Hepatocyte (in vitro differentiated cells): ENCODE results near the gene CRTAC1. TPM values are rescaled to one million over a fixed set of nuclear protein-coding genes. Genes with fewer than 3 reads are reported as not detected.

ENCODE experiments used
- DNase-seq: peaks from one replicate; pipeline ENCODE4 v3.0.0-alpha.2; 2016; ENCODE audit warnings: low spot score
- H2AFZ ChIP-seq: fragments of 200-600 bp; sonication (generic); 2 replicates; pipeline ENCODE4 v1.6.0; 2016; ENCODE audit warnings: antibody characterized with exemption, mild to moderate bottlenecking
- H3K27ac ChIP-seq: fragments of 200-600 bp; sonication (generic); 2 replicates; pipeline ENCODE4 v1.5.1; 2016; ENCODE audit warnings: mild to moderate bottlenecking
- H3K27me3 ChIP-seq: fragments of 200-600 bp; sonication (generic); 2 replicates; pipeline ENCODE4 v1.6.1; 2016
- H3K36me3 ChIP-seq: fragments of 200-600 bp; sonication (generic); replicated peaks from 2 replicates; pipeline ENCODE4 v1.5.1; 2016; ENCODE audit warnings: low read depth; ENCODE audit not compliant: insufficient read depth
- H3K4me1 ChIP-seq: fragments of 200-600 bp; sonication (generic); 2 replicates; pipeline ENCODE4 v1.5.1; 2016; ENCODE audit warnings: mild to moderate bottlenecking, moderate library complexity; ENCODE audit not compliant: insufficient read depth
- H3K4me2 ChIP-seq: fragments of 200-600 bp; sonication (generic); 2 replicates; pipeline ENCODE4 v1.6.0; 2016
- H3K4me3 ChIP-seq: fragments of 200-600 bp; sonication (generic); 2 replicates; pipeline ENCODE4 v1.5.1; 2016; ENCODE audit warnings: mild to moderate bottlenecking
- H3K79me2 ChIP-seq: fragments of 200-600 bp; sonication (generic); 2 replicates; pipeline ENCODE4 v1.6.0; 2017; ENCODE audit warnings: mild to moderate bottlenecking
- H3K9me2 ChIP-seq: fragments of 200-600 bp; sonication (generic); replicated peaks from 2 replicates; pipeline ENCODE4 v1.6.0; 2017; ENCODE audit warnings: mild to moderate bottlenecking; ENCODE audit not compliant: insufficient read depth
- H3K9me3 ChIP-seq: fragments of 200-600 bp; sonication (generic); 2 replicates; pipeline ENCODE4 v1.5.1; 2016; ENCODE audit warnings: low read depth, mild to moderate bottlenecking
- H4K20me1 ChIP-seq: fragments of 200-600 bp; sonication (generic); 2 replicates; pipeline ENCODE4 v1.6.0; 2016; ENCODE audit warnings: mild to moderate bottlenecking; ENCODE audit not compliant: insufficient read depth, poor library complexity, severe bottlenecking
- CTCF ChIP-seq: fragments of 200-600 bp; sonication (generic); IDR thresholded peaks from 2 replicates; pipeline ENCODE4 v1.5.1; 2016; ENCODE audit warnings: antibody characterized with exemption, mild to moderate bottlenecking; ENCODE audit not compliant: poor library complexity
- EZH2 ChIP-seq: fragments of 200-600 bp; sonication (generic); IDR thresholded peaks from 2 replicates; pipeline ENCODE4 v1.6.1; 2016; ENCODE audit warnings: antibody characterized with exemption, mild to moderate bottlenecking, borderline replicate concordance
- EZH2phosphoT487 ChIP-seq: fragments of 200-600 bp; sonication (generic); IDR thresholded peaks from one replicate; pipeline ENCODE4 v1.6.1; 2018; ENCODE audit warnings: antibody characterized with exemption, mild to moderate bottlenecking, low read depth, moderate library complexity; ENCODE audit not compliant: unreplicated experiment, severe bottlenecking
- WGBS: methylation state at CpG from one replicate; pipeline ENCODE4 v1.1.6; 2016; ENCODE audit warnings: low lambda C conversion rate; ENCODE audit errors: missing lambda C conversion rate; 5-methylcytosine and 5-hydroxymethylcytosine counted together
- polyA plus RNA-seq: library from polyadenylated mRNA; unstranded; fragments of >200 nt; fragmentation: Nextera tagmentation; extraction: Ambion mirVana; gene quantifications from 2 replicates; pipeline ENCODE4 v1.2.1, GENCODE V29; 2016
- total RNA-seq: library from RNA; depleted of rRNA; stranded (reverse); fragments of >200 nt; gene quantifications from 2 replicates; pipeline ENCODE4 v1.2.3, GENCODE V29; 2014

Gene CRTAC1
- total and polyA plus RNA-seq, 2 experiments from 2014 or later: 0.47 to 0.76 TPM

DNA sequence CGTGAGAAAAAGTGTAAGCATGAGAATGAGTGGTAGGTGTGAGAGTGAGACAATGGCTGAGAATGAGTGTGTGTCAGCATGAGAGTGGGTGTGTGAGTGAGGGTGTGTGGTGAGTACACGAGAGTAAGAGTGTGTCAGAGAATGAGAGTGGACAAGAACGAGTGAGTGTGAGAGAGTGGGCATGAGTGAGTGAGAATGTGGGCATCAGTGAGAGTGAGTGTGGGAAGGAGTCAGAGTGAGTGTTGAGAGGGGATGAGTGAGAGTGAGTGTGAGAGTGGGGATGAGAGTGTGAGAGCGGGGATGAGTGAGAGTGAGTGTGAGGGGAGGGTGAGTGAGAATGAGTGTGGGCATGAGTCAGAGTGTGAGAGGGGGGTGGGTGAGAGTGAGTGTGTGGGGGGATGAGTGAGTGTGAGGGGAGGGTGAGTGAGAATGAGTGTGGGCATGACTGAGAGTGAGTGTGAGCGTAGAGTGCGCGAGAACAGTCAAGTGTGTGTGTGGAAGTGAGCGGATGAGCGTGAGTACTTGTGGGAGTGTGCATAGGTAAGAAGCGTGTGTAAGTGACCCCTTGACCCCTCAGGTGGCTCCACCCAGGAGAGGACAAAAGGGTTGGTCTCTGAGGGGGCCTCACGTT lies 105.0 kb downstream of the CRTAC1 start:
- Histone ChIP-seq H3K27me3 (peaks cover 30% of the 10 kb centered on the region), H3K36me3 (no peaks in the 10 kb centered on the region), H3K9me3 (no peaks in the 10 kb centered on the region), H3K27ac (no peak overlapping the region), H3K4me3 (no peak overlapping the region), H3K4me1 (no peaks in the 10 kb centered on the region), H4K20me1 (no peaks in the 10 kb centered on the region), H3K79me2 (no peaks in the 10 kb centered on the region), H2AFZ (no peak overlapping the region), H3K9me2 (no peaks in the 10 kb centered on the region), H3K4me2 (no peak overlapping the region)
- no peak for TF ChIP-seq EZH2
- DNase-seq: no peak
- 82% methylated on average over 5 of the region's 11 CpGs for WGBS

GRCh38 chr10:97924678-97925077 lies 105.7 kb downstream of the CRTAC1 start:
- Histone ChIP-seq H3K9me3 (no peaks in the 10 kb centered on the region), H3K27me3 (peaks cover 23% of the 10 kb centered on the region), H3K9me2 (no peaks in the 10 kb centered on the region), H3K27ac (no peak overlapping the region), H3K4me1 (no peaks in the 10 kb centered on the region), H3K36me3 (no peaks in the 10 kb centered on the region), H4K20me1 (no peaks in the 10 kb centered on the region), H3K4me3 (no peak overlapping the region), H3K4me2 (no peak overlapping the region), H2AFZ (no peak overlapping the region), H3K79me2 (no peaks in the 10 kb centered on the region)
- TF ChIP-seq CTCF (no peak), EZH2 (no peak), EZH2phosphoT487 (no peak)
- 80% methylated on average over 3 of the region's 3 CpGs for WGBS
- DNase-seq: no peak

- no peak overlapping the region for H3K27ac ChIP-seq
- no peak overlapping the region for H2AFZ ChIP-seq
- H3K9me2 ChIP-seq: no peaks in the 10 kb centered on the region
- no peaks in the 10 kb centered on the region for H3K79me2 ChIP-seq
- no peaks in the 10 kb centered on the region for H3K36me3 ChIP-seq
- TF ChIP-seq EZH2phosphoT487: no peak
- no peak for TF ChIP-seq CTCF
- no peak for TF ChIP-seq EZH2
- no peak overlapping the region for H3K4me2 ChIP-seq
- H3K4me1 ChIP-seq: no peaks in the 10 kb centered on the region
- no peak for DNase-seq
- peaks cover 23% of the 10 kb centered on the region for H3K27me3 ChIP-seq
- 92% methylated on average over 5 of the region's 5 CpGs for WGBS
- H4K20me1 ChIP-seq: no peaks in the 10 kb centered on the region
- H3K9me3 ChIP-seq: no peaks in the 10 kb centered on the region
- no peak overlapping the region for H3K4me3 ChIP-seq
Observed at GRCh38 chr10:97923476-97923875, 106.9 kb downstream of the CRTAC1 start.

DNA sequence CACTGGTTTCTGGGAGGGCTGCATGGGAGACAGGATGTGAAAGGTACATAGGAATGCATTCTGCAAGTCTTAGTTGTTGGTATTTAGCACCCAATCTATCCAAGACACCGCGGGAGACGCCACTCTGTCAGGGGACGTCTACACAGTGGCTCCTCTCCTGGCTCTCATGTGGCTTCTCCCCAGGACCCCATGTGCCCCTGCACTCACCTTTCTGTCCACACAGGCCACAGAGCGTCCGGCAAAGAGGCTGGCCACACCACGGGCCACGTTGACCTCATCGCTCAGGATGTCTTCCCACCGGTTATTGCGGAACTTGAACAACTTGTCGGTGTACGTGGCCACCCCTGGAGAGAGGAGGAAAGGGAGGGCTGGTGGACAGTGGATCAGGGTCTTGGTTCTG lies 107.4 kb downstream of the CRTAC1 start:
- Histone ChIP-seq H3K4me2 (no peak overlapping the region), H3K27ac (no peak overlapping the region), H3K4me1 (no peaks in the 10 kb centered on the region), H3K9me2 (no peaks in the 10 kb centered on the region), H4K20me1 (no peaks in the 10 kb centered on the region), H3K79me2 (no peaks in the 10 kb centered on the region), H3K36me3 (no peaks in the 10 kb centered on the region), H3K9me3 (no peaks in the 10 kb centered on the region), H3K4me3 (no peak overlapping the region), H3K27me3 (peaks cover 19% of the 10 kb centered on the region), H2AFZ (no peak overlapping the region)
- WGBS: 96% methylated on average over 13 of the region's 13 CpGs
- DNase-seq: no peak
- TF ChIP-seq EZH2phosphoT487 (no peak), EZH2 (no peak), CTCF (no peak)
